B cell (primary cell): Measurements from ENCODE around the gene ALDH8A1.

Experiments used
- CTCF ChIP-seq: fragments of 200-600 bp; IDR thresholded peaks from one replicate; pipeline ENCODE4 v1.8.0; 2022; ENCODE audit warnings: antibody characterized with exemption, mild to moderate bottlenecking
- EZH2 ChIP-seq: IDR thresholded peaks from 2 replicates; pipeline ENCODE4 v1.6.1; 2012; ENCODE audit warnings: borderline replicate concordance, low read depth, mild to moderate bottlenecking, moderate library complexity, low read length; ENCODE audit not compliant: insufficient read depth, poor library complexity, severe bottlenecking

GRCh38 chr6:134911547-134911946 lies 38.4 kb downstream of the ALDH8A1 start:
- TF ChIP-seq CTCF, result no peak
- TF ChIP-seq EZH2, result no peak
